Measurements from ENCODE around the gene TNFRSF1A.
A peak's percentile ranks its signal among the peaks of the same experiment; 100 is the strongest.

Gene TNFRSF1A

DNA sequence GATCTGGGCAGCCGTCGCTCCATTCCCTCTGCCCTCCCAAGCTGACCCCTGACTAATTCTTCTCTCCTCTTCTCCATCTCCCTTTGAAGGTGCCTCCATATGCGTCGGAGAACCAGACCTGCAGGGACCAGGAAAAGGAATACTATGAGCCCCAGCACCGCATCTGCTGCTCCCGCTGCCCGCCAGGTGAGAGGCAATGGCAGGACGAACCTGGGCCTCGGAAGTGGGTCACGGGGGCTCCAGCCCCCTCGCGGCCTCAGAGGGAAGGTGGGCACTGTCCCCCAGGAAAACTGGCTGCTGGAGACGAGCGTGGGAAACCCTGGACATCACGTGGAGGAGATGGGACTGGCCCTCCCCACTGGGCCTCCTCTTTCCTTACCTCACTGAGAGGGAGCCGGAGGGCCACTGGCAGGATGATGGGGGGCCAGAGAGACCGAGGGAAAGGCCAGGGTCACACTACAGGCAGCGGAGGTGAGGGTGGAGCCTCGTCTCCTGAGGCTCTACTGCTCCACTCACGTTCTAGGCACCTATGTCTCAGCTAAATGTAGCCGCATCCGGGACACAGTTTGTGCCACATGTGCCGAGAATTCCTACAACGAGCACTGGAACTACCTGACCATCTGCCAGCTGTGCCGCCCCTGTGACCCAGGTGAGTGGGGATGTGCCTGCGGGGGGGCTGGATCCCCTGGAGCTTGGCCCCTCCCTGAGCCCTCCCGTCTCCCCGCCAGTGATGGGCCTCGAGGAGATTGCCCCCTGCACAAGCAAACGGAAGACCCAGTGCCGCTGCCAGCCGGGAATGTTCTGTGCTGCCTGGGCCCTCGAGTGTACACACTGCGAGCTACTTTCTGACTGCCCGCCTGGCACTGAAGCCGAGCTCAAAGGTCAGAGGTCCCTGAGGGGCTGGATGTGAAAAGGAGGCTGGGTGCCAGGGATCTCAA lies 42.9 kb upstream of the TNFRSF1A start:
- DNase-seq (ENCODE audit: low read depth) = no peak
- in situ Hi-C loops (cut with HindIII; ENCODE audit: low sequenced_read_pairs) = no loop called here
- TF ChIP-seq, protein P1, sequence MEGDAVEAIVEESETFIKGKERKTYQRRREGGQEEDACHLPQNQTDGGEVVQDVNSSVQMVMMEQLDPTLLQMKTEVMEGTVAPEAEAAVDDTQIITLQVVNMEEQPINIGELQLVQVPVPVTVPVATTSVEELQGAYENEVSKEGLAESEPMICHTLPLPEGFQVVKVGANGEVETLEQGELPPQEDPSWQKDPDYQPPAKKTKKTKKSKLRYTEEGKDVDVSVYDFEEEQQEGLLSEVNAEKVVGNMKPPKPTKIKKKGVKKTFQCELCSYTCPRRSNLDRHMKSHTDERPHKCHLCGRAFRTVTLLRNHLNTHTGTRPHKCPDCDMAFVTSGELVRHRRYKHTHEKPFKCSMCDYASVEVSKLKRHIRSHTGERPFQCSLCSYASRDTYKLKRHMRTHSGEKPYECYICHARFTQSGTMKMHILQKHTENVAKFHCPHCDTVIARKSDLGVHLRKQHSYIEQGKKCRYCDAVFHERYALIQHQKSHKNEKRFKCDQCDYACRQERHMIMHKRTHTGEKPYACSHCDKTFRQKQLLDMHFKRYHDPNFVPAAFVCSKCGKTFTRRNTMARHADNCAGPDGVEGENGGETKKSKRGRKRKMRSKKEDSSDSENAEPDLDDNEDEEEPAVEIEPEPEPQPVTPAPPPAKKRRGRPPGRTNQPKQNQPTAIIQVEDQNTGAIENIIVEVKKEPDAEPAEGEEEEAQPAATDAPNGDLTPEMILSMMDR (IDR thresholded peaks at IDR 0.05; ENCODE audit: low read depth, low read length, missing control alignments) = no peak

DNA sequence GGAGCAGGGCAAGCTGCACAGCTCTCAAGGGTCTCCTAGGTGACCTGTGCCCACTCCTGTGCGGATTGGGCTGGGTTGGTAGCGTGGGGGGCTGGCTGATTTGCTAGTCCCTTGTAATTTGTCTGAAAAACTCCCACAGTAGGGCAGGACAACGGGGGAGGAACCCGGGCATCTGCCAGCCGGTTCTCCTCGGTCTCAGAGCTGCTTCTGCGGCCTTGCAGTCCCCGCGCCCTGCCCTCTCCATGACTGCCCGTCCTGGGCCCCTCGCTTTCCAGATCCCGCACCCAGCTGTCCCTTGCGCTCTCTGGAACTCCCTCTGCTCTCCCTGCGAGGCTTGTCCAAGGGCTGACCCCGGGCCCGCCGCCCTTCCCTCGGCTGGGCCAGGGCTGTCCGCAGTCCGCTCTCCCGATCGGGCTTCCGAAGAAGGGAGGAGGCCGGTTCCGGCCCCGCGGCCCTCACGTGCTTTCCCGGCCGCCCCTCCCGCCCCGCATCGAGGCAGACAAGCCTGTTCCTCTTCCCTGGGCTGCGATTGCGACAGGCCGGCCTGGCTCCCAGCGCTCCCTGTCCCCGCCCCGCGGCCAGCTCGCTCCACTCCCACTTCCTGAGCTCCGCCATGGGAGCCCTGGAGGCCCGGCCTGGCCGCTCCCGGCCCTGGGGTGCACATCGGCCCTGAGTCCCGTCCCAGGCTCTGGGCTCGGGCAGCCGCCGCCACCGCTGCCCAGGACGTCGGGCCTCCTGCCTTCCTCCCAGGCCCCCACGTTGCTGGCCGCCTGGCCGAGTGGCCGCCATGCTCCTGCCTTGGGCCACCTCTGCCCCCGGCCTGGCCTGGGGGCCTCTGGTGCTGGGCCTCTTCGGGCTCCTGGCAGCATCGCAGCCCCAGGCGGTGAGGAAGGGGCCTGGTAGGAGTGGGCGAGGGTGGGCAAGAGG lies 42.0 kb upstream of the TNFRSF1A start, which contains the start of gene LTBR:
LTBR (plus strand) TSS at position 591 of the 927 bp plus-strand sequence; CDS start at position 788, 197 bp downstream.
- in situ Hi-C loops (cut with HindIII; ENCODE audit: low sequenced_read_pairs) = no loop called here
- H3K4me3 ChIP-seq (ENCODE audit: low read depth, low read length) = peak within 1 kb of the TSS; percentile 14
- DNase-seq (ENCODE audit: low read depth) = no peak

More for the DNA sequence above, 42.9 kb upstream of the TNFRSF1A start:
- peak overlapping the region; percentile 14 for H3K4me3 ChIP-seq (ENCODE audit: low read depth, low read length)

DNA sequence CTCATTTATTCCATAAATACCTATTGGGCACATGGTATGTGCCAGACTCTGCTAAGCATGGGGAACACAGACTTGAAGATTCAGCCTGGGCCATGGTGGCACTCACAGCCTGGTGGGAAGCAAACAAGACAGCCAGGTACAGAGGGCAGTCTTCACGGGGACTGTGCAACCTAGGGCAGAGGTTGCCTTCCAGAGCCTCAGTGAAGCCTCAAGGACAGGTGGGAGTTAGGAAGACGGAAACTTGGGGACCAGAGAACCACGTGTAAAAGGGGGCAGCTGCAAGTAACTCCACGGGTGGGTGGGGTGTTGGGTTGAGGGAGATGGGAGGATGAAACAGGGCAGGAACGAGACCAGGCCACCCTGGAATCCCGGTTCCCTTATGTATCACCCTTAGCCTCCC lies 41.1 kb upstream of the TNFRSF1A start:
- TF ChIP-seq, protein P1 (IDR thresholded peaks at IDR 0.05; ENCODE audit: low read depth, low read length, missing control alignments) = no peak
- H3K4me3 ChIP-seq (ENCODE audit: low read depth, low read length) = no peak overlapping the region
- in situ Hi-C loops (cut with HindIII; ENCODE audit: low sequenced_read_pairs) = no loop called here
- no peak for DNase-seq (ENCODE audit: low read depth)

More for the DNA sequence above, 42.0 kb upstream of the TNFRSF1A start, which contains the start of gene LTBR:
- TF ChIP-seq, protein P1 (IDR thresholded peaks at IDR 0.05; ENCODE audit: low read depth, low read length, missing control alignments) = no peak

DNA sequence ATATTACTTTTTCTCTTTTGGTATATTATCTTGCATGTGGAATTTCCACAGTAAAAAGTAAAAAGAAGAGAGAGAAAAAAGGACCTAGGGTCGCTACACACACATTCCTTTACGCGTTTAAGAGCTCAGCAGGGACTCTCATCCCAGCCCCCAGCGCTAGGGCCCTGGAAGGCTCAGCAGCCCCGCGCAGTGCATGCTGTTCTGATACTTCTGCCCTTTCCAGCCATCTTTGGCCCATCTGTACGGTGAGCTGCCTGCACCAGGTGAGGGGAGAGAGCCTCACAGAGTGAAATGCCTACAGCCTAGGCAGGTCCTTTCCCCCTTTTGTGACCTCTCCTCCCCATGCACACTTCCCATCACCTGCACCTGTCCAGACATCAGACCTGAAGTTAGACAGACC lies 40.5 kb upstream of the TNFRSF1A start:
- no peak overlapping the region for H3K4me3 ChIP-seq (ENCODE audit: low read depth, low read length)
- no peak for DNase-seq (ENCODE audit: low read depth)
- TF ChIP-seq, protein P1 (IDR thresholded peaks at IDR 0.05; ENCODE audit: low read depth, low read length, missing control alignments) = no peak
- in situ Hi-C loops (cut with HindIII; ENCODE audit: low sequenced_read_pairs) = no loop called here

DNA sequence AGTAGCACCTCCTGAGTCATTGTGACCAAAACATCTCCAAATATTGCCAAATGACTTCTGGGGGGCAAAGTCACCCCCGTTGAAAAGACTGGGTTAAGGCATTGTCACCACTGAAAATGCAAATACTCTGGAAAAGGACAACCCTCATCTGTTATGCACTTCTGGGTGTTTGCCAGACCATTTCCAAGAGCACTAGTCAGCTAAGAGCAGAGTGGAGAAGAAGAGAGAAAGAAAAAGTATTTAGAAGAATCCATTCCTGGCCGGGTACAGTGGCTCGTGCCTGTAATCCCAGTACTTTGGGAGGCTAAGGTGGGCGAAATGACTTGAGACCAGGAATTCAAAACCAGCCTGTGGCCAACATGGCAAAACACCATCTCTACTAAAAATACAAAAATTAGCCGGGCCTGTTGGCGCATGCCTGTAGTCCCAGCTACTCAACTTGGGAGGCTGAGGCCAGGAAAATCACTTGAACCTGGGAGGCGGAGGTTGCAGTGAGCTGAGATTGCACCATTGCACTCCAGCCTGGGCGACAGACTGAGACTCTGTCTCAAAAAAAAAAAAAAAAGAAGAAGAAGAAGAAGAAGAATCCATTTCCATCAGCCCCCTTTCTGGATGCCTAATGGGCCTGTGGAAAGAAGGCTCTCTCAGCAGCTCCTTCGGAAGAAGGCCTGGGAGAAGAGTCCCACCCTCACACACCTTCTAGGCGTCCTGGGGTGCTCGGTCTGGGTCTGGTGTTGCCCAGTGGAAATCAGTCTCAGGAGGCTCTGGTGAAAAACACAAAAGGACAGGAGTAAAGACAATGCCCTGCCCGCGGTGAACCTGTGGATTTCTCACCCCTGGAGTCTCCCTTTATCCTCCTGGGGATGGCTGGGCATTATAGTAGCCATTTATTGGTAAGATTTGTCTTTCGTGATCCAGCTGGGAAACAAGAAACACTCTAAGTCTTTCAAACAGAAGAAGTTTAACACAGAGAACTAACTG lies 38.6 kb upstream of the TNFRSF1A start:
- no peak overlapping the region for H3K4me3 ChIP-seq (ENCODE audit: low read depth, low read length)
- DNase-seq (ENCODE audit: low read depth) = no peak
- TF ChIP-seq, protein P1 (IDR thresholded peaks at IDR 0.05; ENCODE audit: low read depth, low read length, missing control alignments) = no peak
- in situ Hi-C loops (cut with HindIII; ENCODE audit: low sequenced_read_pairs) = no loop called here

All from astrocyte of the cerebellum (primary cell).